ENCODE measurements around the gene TP53RK.
A peak's percentile ranks its signal among the peaks of the same experiment; 100 is the strongest.
"Not testable (repeated sequence)": the region's sequence is repeated elsewhere in the genome, so short reads cannot be mapped to it uniquely, and the experiment has no call there.

Gene TP53RK

DNA sequence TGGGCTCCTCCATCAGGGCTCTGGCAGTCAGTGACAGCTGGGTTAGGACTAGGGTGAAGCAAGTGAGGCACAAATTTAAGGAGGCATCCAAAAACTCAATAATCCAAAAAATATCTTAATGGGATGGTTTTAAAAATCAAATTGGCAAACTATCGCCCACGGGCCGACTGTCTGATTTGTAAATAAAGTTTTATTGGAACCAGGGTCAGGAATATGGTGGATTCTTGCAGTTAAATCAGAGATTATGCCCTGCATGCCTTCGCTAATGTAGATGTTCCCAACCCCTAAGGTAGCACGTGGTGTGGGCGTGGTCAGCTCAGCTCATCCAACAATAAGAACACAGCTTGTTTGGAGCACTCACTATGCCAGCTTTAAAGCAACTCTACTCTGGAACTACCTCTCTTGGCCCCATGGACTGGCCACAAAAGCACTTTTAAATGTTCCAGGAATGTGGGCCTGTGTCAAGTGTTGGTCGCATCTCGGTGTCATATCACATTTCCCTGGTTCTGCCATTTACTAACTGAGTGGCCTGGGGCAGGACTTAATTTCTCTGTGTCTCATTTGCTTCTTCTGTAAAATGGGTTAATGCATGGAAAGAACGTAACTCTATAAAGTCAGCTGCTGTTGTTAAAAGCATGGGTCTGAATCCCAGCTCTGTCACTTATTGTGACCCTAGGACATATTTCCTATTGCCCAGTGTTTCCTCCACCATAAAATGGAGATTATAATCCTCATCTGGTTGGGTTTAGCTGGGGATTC is 7.0 kb downstream of the TP53RK start:
- no peak for DNase-seq

DNA sequence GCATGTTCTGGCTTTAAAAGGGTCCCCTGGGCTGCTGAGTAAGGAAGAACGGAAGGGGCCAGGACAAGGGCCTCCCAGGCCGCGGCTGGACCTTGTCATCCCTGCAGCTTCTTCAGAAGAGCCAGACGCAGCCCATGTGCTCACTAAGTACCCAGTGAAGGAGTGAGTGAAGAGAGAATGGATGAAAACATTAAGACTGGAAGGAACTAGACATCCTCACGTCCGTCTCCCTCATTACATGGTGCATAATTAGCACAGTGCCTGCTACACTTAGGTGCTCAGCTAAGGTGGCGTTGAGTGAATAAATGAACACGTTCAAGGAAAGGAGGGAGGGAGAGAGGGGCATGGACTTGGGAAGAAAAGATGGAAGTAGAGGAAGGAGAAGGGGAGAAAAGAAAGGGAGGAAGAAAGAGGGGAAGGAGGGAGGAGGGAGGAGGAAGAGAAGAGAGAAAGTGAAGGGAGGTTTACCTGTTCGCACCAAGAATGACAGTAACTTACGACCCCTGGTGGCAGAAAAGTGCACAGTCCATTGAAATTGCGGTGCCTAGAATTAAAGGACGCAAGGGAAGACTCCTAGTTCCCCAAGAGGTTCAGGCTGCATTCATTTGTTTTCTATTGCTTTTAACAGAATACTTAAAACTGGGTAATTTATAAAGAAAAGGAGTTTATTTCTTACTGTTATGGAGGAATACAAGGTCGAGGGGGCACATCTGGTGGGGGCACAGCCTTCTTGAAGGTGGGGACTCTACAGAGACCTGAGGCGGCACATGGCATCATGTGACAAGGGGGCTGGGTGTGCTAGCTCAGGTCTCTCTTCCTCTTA is 8.0 kb downstream of the TP53RK start:
- peak; percentile 77 for DNase-seq

DNA sequence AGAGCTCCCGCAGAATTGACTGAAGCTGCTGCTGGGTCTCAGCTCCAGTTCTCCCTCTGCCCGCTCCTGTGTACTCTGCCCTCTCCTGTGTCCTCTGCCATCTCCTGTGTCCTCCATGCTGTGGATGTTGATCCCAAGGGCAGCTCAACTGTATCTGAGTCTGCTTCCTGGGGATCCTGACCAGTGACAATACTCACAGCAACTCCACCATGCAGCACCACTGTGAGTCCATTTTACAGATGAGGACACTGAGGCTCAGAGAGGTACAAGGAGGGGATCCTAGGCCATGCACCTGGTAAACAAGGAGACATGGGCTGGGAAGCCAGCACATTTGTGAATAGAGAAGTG is 8.6 kb downstream of the TP53RK start:
- no peak for DNase-seq

DNA sequence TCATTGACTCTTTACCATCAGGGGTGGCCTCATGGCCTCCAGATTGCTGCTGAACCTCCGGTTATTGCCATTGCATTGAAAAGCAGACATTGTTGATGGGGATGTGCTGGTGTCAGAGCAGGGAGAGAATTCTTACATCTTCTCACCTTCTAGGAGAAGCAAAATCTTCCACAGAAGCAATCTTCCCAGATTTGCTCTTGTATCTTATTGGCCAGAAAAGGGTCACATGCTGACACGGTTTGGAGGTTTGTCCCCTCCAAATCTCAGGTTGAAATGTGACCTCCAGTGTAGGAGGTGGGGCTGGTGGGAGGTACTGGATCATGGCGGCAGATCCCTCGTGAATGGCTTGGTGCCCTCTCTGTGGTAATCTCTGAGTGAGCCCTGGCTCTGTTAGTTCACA is 10.7 kb downstream of the TP53RK start:
- DNase-seq: no peak

DNA sequence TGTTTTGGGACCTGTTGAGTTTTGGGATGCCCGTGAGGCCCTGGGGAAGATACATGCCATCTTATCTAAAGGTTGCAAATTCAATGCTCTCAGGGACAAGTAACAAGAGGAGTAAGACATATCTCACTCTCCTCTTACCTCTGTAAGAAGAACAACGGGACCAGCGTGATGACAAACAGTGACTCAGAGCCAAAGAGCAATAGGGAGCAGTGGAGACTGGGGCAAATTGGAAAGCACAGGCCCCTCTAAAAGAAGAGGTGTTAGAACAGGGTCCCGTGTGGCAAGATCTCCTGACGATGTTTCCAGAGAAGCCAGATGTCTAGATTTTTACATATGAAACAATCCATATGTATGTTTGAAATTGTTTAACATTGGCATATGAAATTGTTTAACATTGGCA is 11.6 kb downstream of the TP53RK start:
- no peak for DNase-seq

DNA sequence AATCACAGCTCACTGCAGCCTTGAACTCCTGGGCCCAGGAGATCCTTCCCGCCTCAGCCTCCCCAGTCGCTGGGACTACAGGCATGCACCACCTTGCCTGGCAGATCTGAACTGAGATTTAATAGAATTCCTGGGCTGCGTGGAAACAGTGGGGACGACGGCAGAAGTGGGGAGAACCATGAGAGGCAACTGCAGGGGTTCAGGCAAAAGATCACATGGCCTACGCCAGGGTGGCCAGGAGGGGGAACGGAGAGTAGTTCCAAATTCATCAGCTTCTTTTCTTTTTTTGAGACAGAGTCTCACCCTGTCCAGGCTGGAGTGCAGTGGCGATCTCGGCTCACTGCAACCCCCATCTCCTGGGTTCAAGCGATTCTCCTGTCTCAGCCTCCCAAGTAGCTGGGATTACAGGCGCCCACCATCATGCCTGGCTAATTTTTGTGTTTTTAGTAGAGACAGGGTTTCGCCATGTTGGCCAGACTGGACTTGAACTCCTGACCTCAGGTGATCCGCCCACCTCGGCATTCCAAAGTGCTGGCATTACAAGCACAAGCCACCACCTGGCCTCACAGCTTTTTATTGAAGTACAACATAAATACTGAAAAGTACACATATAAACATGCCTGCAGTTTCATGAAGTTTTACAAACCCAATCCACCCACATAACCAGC is 12.5 kb downstream of the TP53RK start:
- not testable (repeated sequence) for DNase-seq

DNA sequence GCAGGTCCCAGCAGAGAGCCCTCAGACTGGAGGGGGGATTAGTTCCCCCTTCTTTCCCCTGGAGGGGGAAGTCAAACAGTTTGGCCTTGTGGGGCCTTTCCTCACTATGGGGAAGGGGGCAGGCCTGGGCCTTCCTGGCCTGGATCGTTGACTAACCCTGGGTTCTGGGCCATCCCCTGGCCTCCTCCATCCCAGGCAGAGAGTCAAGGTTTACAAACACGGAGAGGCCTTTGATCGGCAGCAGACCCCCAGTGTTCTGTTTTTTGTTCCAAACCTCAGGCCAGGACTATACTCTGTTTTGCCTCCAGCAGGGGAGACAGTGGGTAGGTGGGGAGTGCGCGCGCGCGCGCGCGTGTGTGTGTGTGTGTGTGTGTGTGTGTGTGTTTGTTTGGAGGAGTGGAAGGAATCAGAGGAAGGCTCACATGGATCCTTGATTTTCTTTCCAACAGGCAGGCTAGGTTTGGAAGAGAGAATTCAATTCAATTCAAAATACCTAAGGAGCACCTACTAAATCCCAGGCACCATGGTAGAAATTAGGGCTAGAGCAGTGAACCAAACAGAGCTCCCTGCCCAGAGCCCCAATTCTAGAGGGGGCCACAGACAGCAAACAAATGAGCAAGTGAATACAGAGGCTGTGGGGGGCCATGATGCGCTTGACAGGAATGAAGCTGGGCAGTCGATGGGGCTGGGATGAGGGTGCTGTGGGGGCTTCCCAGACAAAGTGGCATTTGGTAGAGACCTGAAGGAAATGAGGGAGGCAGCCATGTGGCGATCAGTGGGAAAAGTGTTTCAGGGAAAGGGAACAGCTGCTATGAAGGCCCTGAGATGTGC is 14.8 kb downstream of the TP53RK start:
- no peak for DNase-seq

DNA sequence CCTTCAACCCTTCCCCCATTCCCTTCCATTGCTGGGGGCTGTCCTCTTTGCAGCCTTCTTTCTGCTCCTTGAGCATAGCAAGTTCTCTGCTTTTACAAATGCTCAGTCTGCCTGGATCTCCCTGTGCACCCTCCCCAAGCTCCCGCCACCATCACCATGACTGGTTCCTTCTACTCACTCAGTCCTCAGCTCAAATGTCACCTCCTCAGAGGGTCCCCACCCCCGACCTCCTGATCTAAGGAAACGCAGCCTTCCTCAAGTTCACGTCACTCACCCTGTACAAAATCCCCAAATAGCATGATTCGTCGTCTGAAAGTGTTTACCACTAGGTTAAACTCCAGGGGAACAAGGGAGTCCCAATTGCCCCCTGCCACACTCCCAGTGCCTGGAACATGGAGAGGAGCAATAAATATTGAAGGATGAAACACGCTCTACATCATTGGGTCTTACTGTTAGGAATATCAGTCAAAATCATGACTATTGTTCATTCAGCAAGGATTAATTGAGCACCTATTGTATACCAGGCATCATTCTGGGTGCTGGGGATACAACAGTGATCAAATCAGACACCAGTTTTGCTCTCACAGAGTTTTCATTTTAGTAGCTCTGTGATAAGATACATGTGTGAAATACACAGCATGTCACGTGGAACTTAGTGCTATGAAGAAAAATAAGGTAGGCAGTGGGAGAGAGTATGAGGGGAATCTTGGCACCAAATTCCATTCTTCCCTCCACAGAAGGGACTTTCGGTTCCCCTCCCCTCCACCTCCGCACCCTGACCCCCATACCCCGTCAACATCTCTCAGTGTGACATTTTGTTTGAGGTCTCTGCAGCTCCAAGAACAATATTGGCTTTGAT is 15.6 kb downstream of the TP53RK start:
- DNase-seq: no peak

DNA sequence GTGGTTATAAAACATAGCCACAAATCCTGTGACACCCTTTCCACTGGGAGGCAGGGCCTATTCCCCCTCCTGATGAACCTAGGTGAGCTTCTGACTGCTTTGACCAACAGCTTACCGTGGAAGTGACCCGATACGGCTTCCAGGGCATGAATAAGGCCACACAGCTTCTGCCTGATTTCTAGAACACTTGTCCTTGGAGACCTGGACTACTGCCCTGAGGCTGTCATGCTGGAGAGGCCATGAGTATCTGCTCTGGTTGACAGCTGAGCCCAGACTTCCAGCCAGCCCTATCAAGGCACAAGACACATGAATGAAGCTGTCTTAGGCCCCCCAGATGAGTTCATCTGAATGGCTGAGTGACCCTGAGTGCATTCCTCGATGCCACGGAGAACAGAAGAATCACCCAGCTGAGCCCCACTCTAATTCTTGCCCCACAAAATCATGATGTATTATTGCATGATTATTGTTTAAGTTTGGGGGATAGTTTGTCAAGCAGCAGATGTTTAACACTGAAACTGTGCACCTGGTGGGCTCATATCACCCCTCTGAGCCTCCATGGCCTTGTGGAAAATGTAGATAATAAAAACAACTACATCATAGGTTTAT is 16.6 kb downstream of the TP53RK start:
- DNase-seq: no peak

DNA sequence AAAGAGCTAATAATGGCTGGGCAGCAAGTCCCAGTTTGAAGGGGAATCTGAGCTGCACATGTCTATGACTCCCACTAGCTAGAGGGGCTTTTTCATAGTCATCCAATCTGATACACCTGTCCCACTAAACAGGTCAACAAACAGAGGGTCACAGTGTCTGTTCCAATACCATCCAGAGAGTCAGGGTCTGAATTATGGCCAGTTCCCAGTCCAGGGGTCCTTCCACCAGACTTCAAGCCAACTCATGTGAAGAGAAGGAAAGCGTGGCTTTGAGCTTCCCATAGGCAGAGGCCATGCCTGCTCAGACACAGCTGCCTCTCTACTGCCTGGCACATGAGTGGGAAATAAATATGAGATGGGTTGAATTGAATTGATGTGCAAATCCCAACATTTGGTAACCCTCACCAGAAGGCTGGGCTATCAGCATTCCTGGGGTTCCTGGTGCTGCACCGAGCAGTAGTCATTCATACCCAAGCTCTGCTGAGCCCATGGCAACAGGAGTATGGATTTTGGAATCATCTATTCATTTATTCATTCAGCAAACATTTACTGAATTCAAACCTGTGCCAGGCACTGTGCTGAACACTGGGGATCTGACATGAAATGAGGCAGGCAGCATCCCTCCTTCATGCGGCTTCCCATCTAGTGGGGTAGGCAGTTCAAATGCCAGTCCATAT is 17.2 kb downstream of the TP53RK start:
- DNase-seq: no peak

DNA sequence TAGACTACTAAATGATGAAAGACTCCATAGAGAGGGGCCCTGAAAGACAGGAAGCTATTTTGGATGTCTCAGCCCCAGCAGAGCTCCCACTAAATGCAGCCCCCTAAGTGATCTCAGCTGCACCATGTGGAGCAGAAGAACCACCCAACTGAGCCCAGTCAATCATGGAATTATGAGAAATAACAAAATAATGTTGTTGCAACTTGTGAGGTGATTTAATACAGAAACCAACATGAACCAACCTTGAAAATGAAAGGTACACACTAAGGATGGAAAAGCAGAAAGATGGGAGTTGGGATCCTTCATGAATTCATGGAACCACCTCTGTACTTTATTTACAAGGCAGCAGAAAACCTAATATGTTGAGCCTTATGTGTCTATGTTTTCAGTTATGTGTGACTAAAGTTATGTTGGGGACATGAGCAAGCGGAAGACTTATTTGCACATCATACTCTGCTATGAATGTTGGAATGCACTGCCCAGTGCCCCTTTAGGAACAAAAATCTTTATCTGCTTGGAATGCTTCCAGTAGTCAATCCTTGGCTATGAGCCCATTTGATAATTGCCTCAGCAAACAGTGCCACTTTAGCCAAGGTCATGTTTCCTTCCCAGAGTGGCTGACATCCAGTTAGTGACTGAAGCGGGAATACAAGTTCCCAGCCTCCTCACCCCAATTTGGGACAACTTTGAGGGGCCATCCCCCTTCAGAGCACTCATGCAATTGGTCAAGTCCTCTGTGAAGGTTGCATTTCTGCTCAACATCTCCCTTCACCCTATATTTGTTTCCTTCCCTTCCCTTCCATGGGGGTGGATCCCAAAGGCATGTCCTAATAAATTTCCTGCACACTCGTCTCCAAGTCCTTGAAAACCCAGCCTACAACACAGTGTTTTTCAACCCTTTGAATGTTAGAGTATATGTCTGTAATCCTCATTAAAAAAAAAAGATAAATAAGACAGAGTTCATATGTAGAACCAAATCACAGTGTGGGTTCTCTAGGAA is 18.4 kb downstream of the TP53RK start:
- DNase-seq: no peak

DNA sequence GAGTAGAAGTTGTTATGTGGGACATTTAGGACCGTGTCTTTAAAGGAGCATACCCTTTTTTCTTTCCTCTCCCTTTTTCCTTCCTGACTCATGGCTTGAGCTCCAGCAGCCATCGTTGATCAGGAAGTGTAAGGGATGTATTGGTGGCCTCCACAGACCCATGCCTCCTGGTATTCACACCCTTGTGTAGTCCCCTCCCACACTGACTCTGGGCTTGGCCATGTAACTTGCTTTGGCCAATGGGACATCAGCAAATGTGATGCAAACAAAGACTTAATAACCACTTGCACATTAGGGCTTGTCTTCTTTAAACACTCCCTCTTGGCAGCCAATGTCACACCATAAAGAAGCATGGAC is 19.0 kb downstream of the TP53RK start:
- no peak for DNase-seq

DNA sequence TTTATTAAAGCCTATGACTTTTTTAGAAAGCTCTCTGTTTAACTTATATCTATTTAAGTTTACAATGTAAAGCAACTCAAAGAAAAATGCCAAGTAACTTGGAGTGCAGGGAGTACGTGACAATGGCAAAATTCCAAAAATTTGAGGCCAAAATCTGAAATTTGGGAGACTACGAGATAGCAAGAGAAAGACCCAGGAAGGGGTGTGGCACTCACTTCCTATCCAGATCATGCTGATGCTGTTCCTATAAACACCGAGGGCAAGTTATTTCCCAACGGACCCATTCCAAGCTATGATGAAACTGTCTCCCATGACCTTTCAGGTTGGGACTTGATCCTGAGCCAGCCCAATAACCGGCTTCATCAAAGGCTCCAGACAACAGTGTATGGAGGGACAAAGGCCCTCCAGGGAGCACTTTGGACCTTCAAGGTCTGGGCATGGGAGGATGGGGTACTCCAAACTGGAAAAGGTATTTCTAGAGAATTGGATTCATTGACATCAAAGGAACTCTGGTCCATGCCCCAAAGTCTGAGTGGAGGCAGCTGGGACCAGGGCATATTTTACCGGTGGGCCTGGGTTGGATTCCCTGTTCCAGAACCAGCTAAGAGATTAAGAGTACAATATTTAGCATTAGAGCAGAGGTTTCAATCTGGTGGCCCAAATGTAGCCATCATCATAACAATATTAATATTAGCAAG is 22.3 kb downstream of the TP53RK start:
- DNase-seq: no peak

DNA sequence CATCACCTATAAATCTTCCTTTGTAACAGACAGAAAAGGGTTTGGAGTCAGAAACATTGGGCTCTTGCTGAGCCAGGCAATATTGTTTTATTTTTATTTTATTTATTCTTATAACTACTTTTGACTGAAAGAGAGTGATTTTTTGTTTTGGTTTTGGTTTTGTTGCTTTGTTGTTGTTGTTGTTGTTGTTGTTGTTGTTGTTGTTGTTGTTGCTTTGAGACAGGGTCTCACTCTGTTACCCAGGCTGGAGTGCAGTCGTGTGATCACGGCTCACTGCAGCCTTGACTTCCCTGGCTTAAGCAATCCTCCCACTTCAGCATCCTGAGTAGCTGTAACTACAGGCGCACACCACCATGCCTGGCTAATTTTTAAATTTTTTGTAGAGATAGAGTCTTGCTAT is 22.9 kb downstream of the TP53RK start:
- DNase-seq: no peak

DNA sequence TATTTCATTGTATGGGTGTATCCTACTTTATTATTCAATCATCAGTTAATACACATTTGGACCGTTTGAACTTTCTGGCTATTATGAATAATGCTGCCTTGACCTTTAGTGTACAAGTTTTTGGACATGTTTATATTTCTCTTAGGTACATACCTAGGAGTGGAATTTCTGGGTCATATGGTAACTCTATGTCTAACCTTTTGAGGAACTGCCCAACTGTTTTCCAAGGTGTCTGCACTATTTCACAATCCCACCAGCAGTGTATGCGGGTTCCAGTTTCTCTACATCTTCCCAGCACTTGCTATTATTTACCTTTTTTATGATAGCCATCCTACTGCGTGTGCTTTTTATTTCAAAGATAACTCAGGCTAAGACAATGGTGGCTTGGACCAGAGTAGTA is 23.6 kb downstream of the TP53RK start:
- no peak for DNase-seq

DNA sequence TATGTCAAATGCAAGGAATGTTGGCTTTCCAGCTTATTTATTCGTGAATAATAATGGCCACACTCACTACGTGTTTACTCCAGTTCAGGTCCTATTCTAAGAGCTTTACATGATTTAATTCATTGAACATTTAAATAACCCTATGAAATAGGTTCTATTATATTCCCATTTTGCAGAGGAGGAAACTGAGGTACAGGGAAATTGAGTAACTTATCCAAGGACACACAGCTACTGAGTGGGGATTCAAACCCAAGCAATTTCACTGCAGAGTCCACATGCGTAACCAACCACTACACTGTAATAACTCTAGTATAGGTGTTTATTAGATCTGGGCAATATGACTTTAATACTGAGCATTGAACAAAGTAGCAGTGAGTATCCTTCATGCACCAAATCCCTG is 25.7 kb downstream of the TP53RK start:
- DNase-seq: no peak

DNA sequence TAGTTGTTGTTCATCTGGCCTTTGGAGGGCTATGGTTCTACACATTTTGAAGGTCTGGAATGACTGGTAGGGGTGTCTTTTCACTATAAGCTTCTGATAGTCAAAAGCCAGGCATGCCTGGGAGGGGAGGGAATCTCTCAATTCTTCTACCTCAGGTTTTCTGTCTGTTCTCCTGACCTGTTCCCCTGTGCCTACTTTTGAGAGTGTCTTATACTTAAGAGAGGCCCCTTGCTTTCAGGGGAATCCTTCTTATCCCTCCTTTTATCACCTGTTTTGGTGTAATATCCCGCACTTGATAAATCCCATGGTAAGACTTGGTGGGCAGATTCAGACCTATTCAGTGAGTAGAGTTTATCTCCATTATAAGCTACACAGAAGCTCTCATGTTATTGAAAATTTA is 27.6 kb downstream of the TP53RK start:
- no peak for DNase-seq

DNA sequence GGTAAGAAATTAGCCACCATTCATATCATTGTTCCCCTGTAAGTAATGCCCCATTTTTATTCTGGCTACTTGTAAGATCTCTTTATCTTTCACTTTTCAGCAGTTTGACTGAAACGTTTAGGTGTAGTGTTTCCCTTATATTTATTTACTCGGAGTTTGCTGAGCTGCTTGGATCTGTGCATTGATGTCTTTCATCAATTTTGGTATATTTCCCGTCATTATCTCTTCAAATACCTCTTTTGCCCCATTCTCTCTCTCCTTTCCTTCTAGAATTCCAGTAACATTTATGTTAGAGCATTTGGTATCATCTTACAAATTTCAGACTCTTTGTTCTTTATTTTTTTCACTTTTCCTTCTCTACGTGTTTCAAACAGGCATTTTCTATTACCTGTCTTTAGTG is 28.8 kb downstream of the TP53RK start:
- DNase-seq: no peak

DNA sequence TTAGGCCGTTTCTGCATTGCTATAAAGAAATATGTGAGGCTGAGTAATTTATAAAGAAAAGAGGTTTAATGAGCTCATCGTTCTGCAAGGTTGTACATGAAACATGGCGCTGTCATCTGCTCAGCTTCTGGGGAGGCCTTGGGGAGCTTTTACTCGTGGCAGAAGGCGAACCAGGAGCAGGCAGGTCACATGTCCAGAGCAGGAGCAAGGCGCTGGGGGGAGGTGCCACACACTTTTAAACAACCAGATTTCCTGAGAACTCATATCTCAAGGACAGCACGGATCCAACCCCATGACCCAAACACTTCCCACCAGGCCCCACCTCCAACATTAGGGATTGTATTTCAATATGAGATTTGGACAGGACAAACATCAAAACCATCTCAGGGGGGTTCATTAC is 31.6 kb downstream of the TP53RK start:
- DNase-seq: no peak

Measured in stimulated activated CD4-positive, alpha-beta T cell treated with anti-CD3 and anti-CD28 coated beads, Interleukin-4, amount 100 ng/mL, for 24 hours (primary cell).